Vagina (tissue), 2 donors: ENCODE results near the gene FRK. TPM values are rescaled to one million over a fixed set of nuclear protein-coding genes. Genes with fewer than 3 reads are reported as not detected.

ENCODE experiments used
- DNase-seq, 2 donors: peaks; one replicate each; pipeline ENCODE4 v3.0.0-alpha.2; 2017; ENCODE audit errors: extremely low spot score in 2 of 2
- H3K27ac ChIP-seq: fragments of 200-600 bp; sonication (generic); one replicate; pipeline ENCODE4 v1.5.1; 2019
- H3K27me3 ChIP-seq: fragments of 200-600 bp; sonication (generic); one replicate; pipeline ENCODE4 v1.5.1; 2019
- H3K36me3 ChIP-seq, 2 donors: fragments of 200-600 bp; sonication (generic); one replicate each; pipeline ENCODE4 v1.5.1; 2017 to 2019
- H3K4me1 ChIP-seq: fragments of 200-600 bp; sonication (generic); one replicate; pipeline ENCODE4 v1.5.1; 2019
- H3K4me3 ChIP-seq, 2 donors: fragments of 200-600 bp; sonication (generic); 1 replicate in 1 of 2; 2 replicates in 1 of 2; pipeline ENCODE4 v1.5.1; 2016 to 2019
- H3K9me3 ChIP-seq: fragments of 200-600 bp; sonication (generic); one replicate; pipeline ENCODE4 v1.5.1; 2019
- POLR2A ChIP-seq, 2 donors: fragments of 450-650 bp; IDR thresholded peaks; one replicate each; pipeline ENCODE4 v1.6.1; 2017; ENCODE audit warnings: antibody characterized with exemption in 2 of 2, mild to moderate bottlenecking in 2 of 2, moderate library complexity in 2 of 2
- POLR2AphosphoS5 ChIP-seq, 2 donors: sonication (generic); formaldehyde crosslinking; IDR thresholded peaks; one replicate each; pipeline ENCODE4 v1.9.0; 2017; ENCODE audit warnings: antibody characterized with exemption in 2 of 2, mild to moderate bottlenecking in 2 of 2, low read depth in 1 of 2; ENCODE audit not compliant: insufficient read depth in 1 of 2
- intact Hi-C: fragments of 100-400 bp; cut with DNase I; formaldehyde crosslinking; loops from one replicate; pipeline ENCODE4 v1.15.1; 2023
- total RNA-seq: library from RNA; depleted of rRNA; stranded (reverse); fragments of >200 nt; gene quantifications from one replicate; pipeline ENCODE4 v1.2.3, GENCODE V29; 2016
- TF ChIP-seq, protein P1 (sequence below), 3 experiments: fragments of 450-650 bp in 2 of 3; fragments of 200-600 bp in 1 of 3; sonication (generic) in 1 of 3; IDR thresholded peaks; one replicate each; pipeline ENCODE4 v1.5.1; 2017 to 2019; ENCODE audit warnings: antibody characterized with exemption in 3 of 3, mild to moderate bottlenecking in 2 of 3, moderate library complexity in 2 of 3

The FRK gene
- total RNA-seq, 1 donor from 2014 or later, result 3.9 TPM

DNA sequence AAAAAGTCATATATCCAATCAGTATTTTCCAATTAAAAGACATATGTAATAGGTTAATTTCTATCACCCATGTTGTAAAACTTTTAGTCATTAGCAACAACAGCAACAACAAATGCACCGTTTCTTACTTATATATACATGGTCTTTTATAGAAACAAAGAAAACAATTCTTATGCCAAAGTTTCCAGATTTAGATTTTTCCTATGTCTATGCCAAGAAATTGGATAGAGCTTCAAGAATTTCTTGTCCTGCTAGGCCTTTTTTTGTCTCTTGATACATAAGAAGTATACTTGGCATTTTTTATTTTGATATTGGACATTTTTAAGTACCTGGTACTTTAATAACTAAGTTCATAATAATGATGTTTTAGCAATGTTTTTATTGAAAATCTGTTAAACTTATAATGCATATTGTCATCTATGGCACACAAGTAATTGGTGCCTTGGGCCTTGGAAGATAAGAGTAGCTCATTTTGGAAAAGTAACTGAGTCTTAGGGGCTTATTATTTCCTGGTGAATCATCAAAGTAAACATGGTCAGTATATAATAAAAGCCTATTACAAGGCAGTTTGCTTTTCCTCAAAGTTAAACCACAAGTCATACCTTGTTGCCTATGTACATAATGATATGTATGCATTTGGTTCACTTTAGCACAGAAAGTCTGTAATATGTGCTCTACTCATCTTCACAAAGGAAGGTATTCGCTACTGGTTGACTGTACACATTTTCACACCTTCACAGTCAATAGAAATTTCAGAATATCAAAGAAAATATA is 10.1 kb upstream of the FRK start:
- H3K27me3 ChIP-seq, result no peaks in the 10 kb centered on the region
- TF ChIP-seq POLR2A (IDR thresholded peaks at IDR 0.05), result no peak
- TF ChIP-seq, protein P1, sequence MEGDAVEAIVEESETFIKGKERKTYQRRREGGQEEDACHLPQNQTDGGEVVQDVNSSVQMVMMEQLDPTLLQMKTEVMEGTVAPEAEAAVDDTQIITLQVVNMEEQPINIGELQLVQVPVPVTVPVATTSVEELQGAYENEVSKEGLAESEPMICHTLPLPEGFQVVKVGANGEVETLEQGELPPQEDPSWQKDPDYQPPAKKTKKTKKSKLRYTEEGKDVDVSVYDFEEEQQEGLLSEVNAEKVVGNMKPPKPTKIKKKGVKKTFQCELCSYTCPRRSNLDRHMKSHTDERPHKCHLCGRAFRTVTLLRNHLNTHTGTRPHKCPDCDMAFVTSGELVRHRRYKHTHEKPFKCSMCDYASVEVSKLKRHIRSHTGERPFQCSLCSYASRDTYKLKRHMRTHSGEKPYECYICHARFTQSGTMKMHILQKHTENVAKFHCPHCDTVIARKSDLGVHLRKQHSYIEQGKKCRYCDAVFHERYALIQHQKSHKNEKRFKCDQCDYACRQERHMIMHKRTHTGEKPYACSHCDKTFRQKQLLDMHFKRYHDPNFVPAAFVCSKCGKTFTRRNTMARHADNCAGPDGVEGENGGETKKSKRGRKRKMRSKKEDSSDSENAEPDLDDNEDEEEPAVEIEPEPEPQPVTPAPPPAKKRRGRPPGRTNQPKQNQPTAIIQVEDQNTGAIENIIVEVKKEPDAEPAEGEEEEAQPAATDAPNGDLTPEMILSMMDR (IDR thresholded peaks at IDR 0.05), result no peak
- H3K27ac ChIP-seq, result no peak overlapping the region
- no peak for DNase-seq
- no peak overlapping the region for H3K4me3 ChIP-seq
- no peaks in the 10 kb centered on the region for H3K4me1 ChIP-seq
- intact Hi-C loops, result no loop called here
- H3K36me3 ChIP-seq, result no peaks in the 10 kb centered on the region
- no peaks in the 10 kb centered on the region for H3K9me3 ChIP-seq

DNA sequence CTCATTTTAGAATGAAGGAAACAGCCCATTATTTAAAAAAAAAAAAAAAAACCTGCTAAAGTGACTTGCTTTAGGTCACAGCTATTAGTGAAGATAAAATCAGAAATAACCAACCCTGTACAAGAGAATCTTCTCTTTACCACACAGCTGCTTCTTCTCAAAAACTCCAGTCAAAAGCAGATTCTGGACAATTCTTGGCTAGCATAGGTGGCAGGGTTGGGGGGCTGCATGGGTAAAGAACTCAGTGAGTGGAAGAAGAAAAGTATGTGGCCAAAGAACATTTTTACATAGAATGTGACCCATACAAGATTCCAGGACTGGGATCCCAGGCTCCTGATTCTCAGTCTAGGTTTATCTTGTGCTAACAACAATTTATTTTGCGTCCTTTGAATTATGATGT is 9.4 kb upstream of the FRK start:
- DNase-seq, result no peak
- H3K9me3 ChIP-seq, result no peaks in the 10 kb centered on the region
- H3K27ac ChIP-seq, result no peak overlapping the region
- no peaks in the 10 kb centered on the region for H3K4me1 ChIP-seq
- no peaks in the 10 kb centered on the region for H3K36me3 ChIP-seq
- no peak for TF ChIP-seq POLR2AphosphoS5 (IDR thresholded peaks at IDR 0.05; ENCODE audit: insufficient read depth in 1 of 2, low read depth in 1 of 2)
- intact Hi-C loops, result no loop called here
- no peaks in the 10 kb centered on the region for H3K27me3 ChIP-seq
- no peak overlapping the region for H3K4me3 ChIP-seq

DNA sequence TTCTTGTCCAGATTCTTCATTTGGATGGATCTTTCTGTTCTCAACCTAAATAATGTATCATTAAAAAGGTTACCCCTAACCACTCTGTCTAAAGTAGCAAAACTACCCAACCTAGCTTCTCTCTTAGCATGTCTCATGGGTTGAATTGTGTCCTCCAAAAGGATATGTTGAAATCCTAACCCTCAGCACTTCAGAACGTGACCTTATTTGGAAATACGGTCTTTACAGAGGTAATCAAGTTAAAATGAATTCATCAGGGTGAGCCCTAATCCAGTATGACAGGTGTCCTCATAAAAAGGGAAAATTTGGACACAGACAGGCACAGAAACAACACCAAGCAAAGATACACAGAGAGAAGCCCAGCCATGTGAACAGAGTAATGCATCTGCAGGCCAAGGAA is 6.1 kb upstream of the FRK start:
- Histone ChIP-seq H3K4me3 (no peak overlapping the region), H3K4me1 (no peaks in the 10 kb centered on the region), H3K27me3 (no peaks in the 10 kb centered on the region), H3K27ac (no peak overlapping the region), H3K9me3 (no peaks in the 10 kb centered on the region), H3K36me3 (no peaks in the 10 kb centered on the region)
- no peak for TF ChIP-seq POLR2A (IDR thresholded peaks at IDR 0.05)
- TF ChIP-seq POLR2AphosphoS5 (IDR thresholded peaks at IDR 0.05; ENCODE audit: insufficient read depth in 1 of 2, low read depth in 1 of 2), result no peak
- TF ChIP-seq, protein P1 (IDR thresholded peaks at IDR 0.05), result no peak
- intact Hi-C loops, result no loop called here
- DNase-seq, result no peak

DNA sequence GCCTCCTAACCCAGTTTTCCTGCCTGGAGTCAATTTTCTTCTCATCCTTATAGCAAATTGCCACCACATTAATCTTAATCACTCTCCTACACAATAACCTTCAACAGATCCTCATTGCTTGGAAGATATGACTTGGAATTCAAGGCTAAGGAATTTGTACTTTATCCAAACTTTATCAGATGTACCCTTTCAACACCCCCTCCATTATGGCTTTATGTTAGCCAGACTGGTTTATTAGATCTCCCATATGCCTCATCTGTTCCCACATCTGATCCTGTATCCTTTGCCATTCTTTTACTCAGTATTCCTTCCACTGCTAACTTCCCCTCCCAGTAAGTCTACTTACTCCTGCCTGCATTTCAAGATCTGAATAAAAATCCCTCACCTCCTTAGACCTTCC is 4.0 kb upstream of the FRK start:
- intact Hi-C loops, result no loop called here
- no peak for DNase-seq
- H3K9me3 ChIP-seq, result no peaks in the 10 kb centered on the region
- no peak overlapping the region for H3K27ac ChIP-seq
- no peaks in the 10 kb centered on the region for H3K36me3 ChIP-seq
- TF ChIP-seq POLR2AphosphoS5 (IDR thresholded peaks at IDR 0.05; ENCODE audit: insufficient read depth in 1 of 2, low read depth in 1 of 2), result no peak
- no peak for TF ChIP-seq POLR2A (IDR thresholded peaks at IDR 0.05)
- TF ChIP-seq, protein P1 (IDR thresholded peaks at IDR 0.05), result no peak
- H3K4me1 ChIP-seq, result peaks cover 6% of the 10 kb centered on the region
- no peaks in the 10 kb centered on the region for H3K27me3 ChIP-seq
- no peak overlapping the region for H3K4me3 ChIP-seq

DNA sequence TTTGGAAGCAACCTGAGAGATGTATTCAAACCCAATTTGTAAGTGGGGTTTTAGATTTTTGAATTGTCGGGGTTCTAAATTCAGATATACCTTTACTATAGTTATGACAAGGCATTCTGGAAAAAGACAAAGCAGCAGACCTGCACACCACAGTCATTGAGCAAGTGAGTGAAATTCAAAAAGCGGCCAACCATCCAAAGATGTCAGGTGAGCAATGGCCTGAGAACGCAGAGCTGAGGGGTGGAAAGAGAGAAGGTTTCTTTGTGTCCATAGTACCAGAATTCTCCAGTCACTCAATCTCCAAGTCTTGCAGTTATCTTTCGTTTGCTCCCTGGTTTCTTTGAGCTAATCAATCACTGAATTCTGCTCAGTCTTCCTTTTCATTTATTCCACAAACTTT is 1.8 kb upstream of the FRK start:
- Histone ChIP-seq H3K4me3 (no peak overlapping the region), H3K36me3 (no peaks in the 10 kb centered on the region), H3K27ac (no peak overlapping the region), H3K4me1 (peaks cover 6% of the 10 kb centered on the region), H3K9me3 (no peaks in the 10 kb centered on the region), H3K27me3 (no peaks in the 10 kb centered on the region)
- intact Hi-C loops, result no loop called here
- TF ChIP-seq POLR2A (IDR thresholded peaks at IDR 0.05) (no peak), POLR2AphosphoS5 (IDR thresholded peaks at IDR 0.05; ENCODE audit: insufficient read depth in 1 of 2, low read depth in 1 of 2) (no peak)
- TF ChIP-seq, protein P1 (IDR thresholded peaks at IDR 0.05), result no peak
- DNase-seq, result no peak
